HepG2 (cell line): ENCODE data around the gene MIEF1. TPM values are rescaled to one million over a fixed set of nuclear protein-coding genes. Genes with fewer than 3 reads are reported as not detected.

Source experiments
- CEBPB ChIP-seq: IDR thresholded peaks from 2 replicates; pipeline ENCODE4 v1.6.1; 2011; ENCODE audit warnings: low read depth, low read length, improper control_type of control experiment, borderline replicate concordance
- EHMT2 ChIP-seq: fragments of 200-600 bp; sonication (generic); IDR thresholded peaks from 2 replicates; pipeline ENCODE4 v1.7.0; 2017; ENCODE audit warnings: antibody characterized with exemption, low read depth, low read length, borderline replicate concordance
- HMGA1 ChIP-seq: sonication (generic); formaldehyde crosslinking; conservative IDR thresholded peaks from 2 replicates; pipeline ENCODE4 v1.4.0; 2020; ENCODE audit warnings: missing genetic modification reagents
- IRX3 ChIP-seq: sonication (generic); formaldehyde crosslinking; IDR thresholded peaks from 2 replicates; pipeline ENCODE4 v1.8.1; 2023; ENCODE audit warnings: mild to moderate bottlenecking, low read depth, missing genetic modification reagents, borderline replicate concordance
- JARID2 ChIP-seq: sonication (generic); formaldehyde crosslinking; IDR thresholded peaks from 2 replicates; pipeline ENCODE4 v1.8.1; 2023; ENCODE audit warnings: missing genetic modification reagents, inconsistent platforms; ENCODE audit not compliant: insufficient replicate concordance
- NR3C1 ChIP-seq: sonication (generic); formaldehyde crosslinking; IDR thresholded peaks from 2 replicates; pipeline ENCODE4 v1.4.0; 2020; ENCODE audit warnings: missing genetic modification reagents
- SP1 ChIP-seq, 2 experiments: fragments of 450-650 bp in 1 of 2; sonication (generic) in 1 of 2; formaldehyde crosslinking in 1 of 2; IDR thresholded peaks; 2 replicates each; pipeline versions ENCODE4 v1.4.0 to v1.6.1; 2016 to 2020; ENCODE audit warnings: missing genetic modification reagents in 1 of 2
- ZBTB2 ChIP-seq: sonication (generic); formaldehyde crosslinking; IDR thresholded peaks from 2 replicates; pipeline ENCODE4 v1.8.0; 2022; ENCODE audit warnings: low read depth, missing genetic modification reagents
- ZBTB3 ChIP-seq: sonication (generic); formaldehyde crosslinking; IDR thresholded peaks from 2 replicates; pipeline ENCODE4 v1.4.0; 2020; ENCODE audit warnings: low read depth, mild to moderate bottlenecking, moderate library complexity, missing genetic modification reagents, borderline replicate concordance
- ZBTB34 ChIP-seq: sonication (generic); formaldehyde crosslinking; IDR thresholded peaks from 2 replicates; pipeline ENCODE4 v1.8.0; 2022; ENCODE audit warnings: mild to moderate bottlenecking, missing genetic modification reagents
- ZBTB44 ChIP-seq: sonication (generic); formaldehyde crosslinking; IDR thresholded peaks from 2 replicates; pipeline ENCODE4 v1.4.0; 2020; ENCODE audit warnings: missing genetic modification reagents
- ZNF512 ChIP-seq: sonication (generic); formaldehyde crosslinking; IDR thresholded peaks from 2 replicates; pipeline ENCODE4 v1.4.0; 2020; ENCODE audit warnings: mild to moderate bottlenecking, missing genetic modification reagents
- polyA plus RNA-seq, 8 experiments: library from polyadenylated mRNA; depleted of rRNA in 3 of 8; stranded (reverse) in 7 of 8; unstranded in 1 of 8; fragments of >200 nt; fragmentation: Illumina TruSeq in 4 of 8; extraction: Trizol in 4 of 8; gene quantifications; 2 replicates each; pipeline versions ENCODE4 v1.2.1 to v1.2.3, GENCODE V29; 2011 to 2016; ENCODE audit warnings: low read depth in 4 of 8, missing spikeins in 1 of 8, mixed read lengths in 1 of 8; ENCODE audit not compliant: insufficient read depth in 1 of 8
- total RNA-seq, 5 experiments: library from RNA; depleted of rRNA; stranded (reverse); fragments of >200 nt; fragmentation: Illumina TruSeq; extraction: Trizol; gene quantifications; 2 replicates each; pipeline ENCODE4 v1.2.3, GENCODE V29; 2016; ENCODE audit warnings: low read depth in 1 of 5

MIEF1 gene
- total and polyA plus RNA-seq, 2 of the 13 experiments (the other 11 are each of a cell fraction or from before 2014, with no cell fraction given) = 21.7 to 34.8 TPM

GRCh38 chr22:39528681-39529486, 26.8 kb downstream of the MIEF1 start (continued):
- TF ChIP-seq ZBTB3 (CRISPR knock-in tag) = no peak
- TF ChIP-seq SP1 (IDR thresholded peaks at IDR 0.05) = no peak
- peak; percentile 89 for TF ChIP-seq SP1 (CRISPR knock-in tag; IDR thresholded peaks at IDR 0.05)
- TF ChIP-seq HMGA1 (CRISPR knock-in tag) = no peak
- TF ChIP-seq NR3C1 (CRISPR knock-in tag) = no peak
- 0 out of 2 replicates have a peak, but pooled peaks have one; percentile 34 for TF ChIP-seq ZBTB44 (CRISPR knock-in tag)
- TF ChIP-seq ZBTB34 (CRISPR knock-in tag) = peak; percentile 55; the same call in 1 of the 2 replicates
- no peak for TF ChIP-seq JARID2 (CRISPR knock-in tag)
- no peak for TF ChIP-seq IRX3
- TF ChIP-seq CEBPB = no peak
- TF ChIP-seq ZBTB2 (CRISPR knock-in tag) = peak; percentile 36; the same call in 1 of the 2 replicates
- TF ChIP-seq ZNF512 (CRISPR knock-in tag) = no peak
- TF ChIP-seq EHMT2 = no peak
